HG03565 (cell line): ENCODE results near the gene INO80E.
"Not testable (repeated sequence)": the region's sequence is repeated elsewhere in the genome, so short reads cannot be mapped to it uniquely, and the experiment has no call there.

Experiments used
- ATAC-seq: cut with Tn5 transposase; IDR thresholded peaks from one replicate; pipeline ENCODE4 v1.9.1; 2021; ENCODE audit warnings: mild to moderate bottlenecking, moderate library complexity; ENCODE audit not compliant: unreplicated experiment

Gene INO80E

GRCh38 chr16:30009085-30009862, 13.2 kb downstream of the INO80E start:
- no peak for ATAC-seq

DNA sequence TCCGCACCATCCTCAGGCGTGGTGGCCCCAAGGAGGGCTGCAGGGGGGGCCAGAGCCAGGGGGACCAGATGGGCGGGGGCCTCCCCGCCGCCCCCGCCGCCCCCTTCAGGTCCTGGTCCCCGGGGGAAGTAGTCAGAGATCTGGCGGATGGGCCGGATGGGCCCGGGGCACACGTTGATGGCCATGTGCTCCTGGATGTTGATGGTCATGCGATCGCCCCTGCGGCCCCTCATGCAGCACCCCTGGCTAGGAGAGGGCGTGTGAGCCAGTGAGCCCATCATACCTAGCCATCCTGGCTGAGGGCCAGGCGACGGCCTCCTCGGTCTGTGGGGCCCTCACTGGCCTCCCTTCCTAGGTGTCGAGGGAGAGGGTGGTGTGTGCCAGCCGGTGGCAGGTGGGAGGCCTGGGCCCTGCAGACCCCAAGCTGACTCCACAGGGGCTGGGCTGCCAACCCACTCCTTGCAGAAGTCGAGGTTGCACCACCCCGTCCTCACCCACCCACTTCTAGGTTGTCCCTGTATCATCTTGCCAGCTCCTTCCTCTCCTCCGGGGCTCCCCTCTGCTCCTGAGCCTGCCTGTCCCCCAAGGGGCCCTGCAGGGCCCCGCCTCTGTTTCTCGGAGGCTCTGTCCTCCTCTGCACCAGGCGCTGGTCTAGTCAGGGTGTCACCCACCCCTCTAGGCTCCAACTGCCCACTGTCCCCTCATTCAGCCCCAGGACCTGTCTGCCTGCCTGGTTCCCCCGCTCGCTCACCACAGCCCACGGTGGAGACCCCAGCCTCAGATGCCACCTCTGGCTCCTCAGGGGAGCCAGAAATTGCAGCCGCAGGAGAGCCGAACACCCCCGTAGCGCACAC, 14.2 kb downstream of the INO80E start:
- ATAC-seq: no peak

DNA sequence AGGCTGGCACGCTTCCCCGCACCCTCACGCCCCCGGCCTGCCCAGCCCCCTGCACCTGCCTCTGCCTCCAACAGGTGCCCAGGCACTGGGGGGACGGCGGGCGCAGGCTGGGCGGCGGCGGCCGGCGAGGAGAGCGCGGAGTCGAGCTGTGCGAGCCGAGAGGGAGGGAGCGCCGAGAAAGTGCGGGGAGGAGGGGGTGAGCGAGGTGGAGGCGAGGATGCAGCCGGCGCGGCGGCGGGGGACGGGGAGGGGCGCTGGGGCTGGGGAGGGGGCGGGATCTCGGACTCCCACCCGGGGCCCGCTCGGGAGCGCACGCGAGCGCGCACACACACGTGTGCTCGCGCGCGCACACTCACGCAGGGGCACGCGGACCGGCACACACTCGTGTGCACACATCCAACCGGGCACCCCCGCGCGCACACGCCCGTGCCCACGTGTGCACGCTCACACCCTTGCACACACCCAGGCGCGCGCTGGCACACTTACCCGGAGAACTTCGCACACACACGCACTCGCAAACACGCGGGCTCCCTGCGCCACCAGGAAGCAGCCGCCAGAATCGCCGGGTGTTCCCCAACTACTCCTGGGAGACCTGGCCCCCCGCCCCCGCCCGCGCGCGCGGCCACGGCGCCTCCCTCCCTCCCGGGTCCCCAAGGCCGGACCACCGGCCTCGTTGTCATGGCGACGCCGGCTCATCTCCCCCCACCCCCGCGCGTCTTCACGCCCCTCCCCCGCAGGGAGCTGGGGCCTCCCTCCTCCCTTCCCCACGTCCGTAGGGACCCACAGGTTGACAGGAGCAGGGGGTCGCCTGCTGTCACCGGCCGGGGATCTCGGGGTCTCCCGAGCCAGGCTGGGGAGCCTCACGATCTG, 15.0 kb downstream of the INO80E start, which contains the start of gene DOC2A:
Gene DOC2A, minus strand, starts transcription at position 184 of the 870 bp plus-strand sequence. CDS start 805 bp downstream, outside the sequence.
- ATAC-seq: no peak

DNA sequence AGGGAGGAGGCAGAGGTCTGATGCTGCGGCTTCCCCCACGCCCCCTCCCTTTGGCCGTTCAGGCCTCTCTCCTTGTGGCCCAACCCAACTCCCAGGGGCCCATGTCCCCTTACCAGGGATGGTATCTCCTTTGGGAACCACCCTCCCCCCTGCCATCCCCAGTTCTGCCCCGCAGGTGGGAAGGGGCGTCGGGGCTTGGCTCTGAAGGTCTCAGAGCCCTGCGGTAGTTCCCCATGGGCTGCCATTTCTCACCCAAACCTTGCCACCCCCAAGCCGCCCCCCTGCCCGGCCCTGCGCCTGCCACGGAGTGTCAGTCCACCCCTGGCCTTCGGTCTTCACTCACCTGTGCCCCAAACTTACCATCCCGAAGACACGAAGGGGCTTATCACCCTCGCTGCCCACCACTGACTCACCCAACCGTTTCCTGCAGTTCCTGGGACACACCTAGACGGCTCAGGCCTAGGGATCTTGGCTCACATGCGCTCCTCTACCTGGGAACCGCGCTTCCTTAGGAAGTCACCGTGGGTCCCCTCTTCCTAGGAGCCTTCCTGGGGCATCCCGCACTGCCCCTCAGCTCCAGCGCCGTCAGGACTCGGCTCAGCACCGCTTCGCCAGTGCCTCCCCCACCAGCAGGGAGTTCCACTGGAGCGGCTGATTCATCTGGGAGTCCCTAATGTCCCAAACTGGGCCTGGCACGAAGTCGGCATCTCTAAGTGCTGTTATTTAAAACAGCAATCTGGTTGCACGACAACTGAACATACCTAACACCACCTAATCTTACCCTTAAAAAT, 15.9 kb downstream of the INO80E start:
- ATAC-seq: no peak

DNA sequence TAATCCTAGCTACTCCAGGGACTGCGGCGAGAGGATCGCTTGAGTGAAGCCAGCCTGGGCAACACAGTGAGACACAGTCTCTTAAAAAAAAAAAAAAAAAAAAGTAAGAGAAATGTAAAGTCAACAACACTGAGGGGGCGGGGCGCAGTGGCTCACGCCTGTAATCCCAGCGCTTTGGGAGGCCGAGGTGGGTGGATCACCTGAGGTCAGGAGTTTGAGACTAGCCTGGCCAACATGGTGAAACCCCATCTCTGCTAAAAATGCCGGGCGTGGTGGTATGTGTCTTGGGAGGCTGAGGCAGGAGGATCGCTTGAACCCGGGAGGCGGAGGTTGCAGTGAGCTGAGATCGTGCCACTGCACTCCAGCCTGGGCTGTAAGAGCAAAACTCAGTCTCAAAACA, 16.6 kb downstream of the INO80E start:
- ATAC-seq: not testable (repeated sequence)

GRCh38 chr16:30015450-30015849, 19.4 kb downstream of the INO80E start:
- not testable (repeated sequence) for ATAC-seq

DNA sequence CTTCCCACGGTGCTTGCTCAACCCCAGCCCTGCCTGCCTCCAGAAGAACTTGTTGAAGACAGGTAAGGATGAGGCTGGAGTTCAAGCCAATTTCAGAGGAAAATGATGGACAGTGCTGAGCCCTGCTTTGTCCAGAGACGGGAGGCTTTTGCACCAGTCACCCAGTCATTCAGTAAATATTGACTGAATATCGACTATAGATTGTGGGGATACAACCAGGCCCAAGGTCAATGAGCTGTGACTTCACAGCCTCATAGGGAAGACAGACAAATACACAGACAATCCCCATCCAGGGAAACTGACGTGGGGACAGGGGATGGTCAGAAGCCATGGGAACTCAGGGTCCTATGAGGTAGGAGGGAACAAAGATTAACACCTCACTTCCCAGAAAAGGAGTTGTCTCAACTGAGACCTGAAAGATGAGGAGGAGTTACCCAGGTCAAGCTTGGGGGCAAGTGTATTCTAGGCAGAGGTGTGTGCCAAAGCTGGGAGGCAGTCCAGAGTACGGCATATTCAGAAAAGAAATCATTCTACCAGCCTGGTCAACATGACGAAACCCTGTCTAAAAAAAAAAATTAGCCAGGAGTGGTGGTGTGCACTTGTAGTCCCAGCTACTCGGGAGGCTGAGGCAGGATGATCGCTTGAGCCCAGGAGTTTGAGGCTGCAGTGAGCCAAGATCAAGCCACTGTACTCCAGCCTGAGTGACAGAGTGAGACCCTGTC, 20.7 kb downstream of the INO80E start:
- no peak for ATAC-seq

DNA sequence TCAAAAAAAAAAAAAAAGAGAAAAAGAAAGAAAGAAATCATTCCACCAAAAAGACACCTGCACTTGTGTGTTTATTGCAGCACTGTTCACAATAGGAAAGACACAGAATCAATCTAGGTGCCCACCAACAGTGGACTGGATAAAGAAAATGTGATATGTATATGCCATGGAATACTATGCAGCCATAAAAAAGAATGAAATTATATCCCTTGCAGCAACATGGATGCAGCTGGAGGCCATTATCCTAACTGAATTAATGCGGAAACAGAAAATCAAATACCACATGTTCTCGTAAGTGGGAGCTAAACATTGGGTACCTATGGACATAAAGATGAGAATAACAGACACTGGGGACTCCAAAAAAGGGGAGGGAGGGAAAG, 21.2 kb downstream of the INO80E start:
- ATAC-seq: no peak

DNA sequence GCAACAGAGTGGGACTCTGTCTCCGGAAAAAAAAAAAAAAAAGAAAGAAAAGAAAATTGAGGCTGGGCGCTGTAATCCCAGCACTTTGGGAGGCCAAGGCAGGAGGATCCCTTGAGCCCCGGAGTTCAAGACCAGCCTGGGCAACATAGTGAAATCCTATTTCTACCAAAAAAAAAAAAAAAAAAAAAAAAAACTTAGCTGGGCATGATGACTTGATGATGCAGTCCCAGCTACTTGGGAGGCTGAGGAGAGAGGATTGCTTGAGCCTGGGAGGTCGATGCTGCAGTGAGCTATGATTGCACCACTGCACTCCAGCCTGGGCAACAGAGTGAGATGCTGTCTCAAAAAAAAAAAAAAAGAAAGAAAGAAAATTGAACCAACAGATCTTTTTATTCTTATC, 21.9 kb downstream of the INO80E start:
- ATAC-seq: not testable (repeated sequence)

GRCh38 chr16:30018731-30019158, 22.7 kb downstream of the INO80E start:
- no peak for ATAC-seq

- no peak for ATAC-seq
Measured at GRCh38 chr16:30022887-30023286, 26.8 kb downstream of the INO80E start, which contains the start of gene C16orf92. TSS of gene C16orf92 (plus strand) at chr16:30023198. CDS start at chr16:30023341, 143 bp downstream.

DNA sequence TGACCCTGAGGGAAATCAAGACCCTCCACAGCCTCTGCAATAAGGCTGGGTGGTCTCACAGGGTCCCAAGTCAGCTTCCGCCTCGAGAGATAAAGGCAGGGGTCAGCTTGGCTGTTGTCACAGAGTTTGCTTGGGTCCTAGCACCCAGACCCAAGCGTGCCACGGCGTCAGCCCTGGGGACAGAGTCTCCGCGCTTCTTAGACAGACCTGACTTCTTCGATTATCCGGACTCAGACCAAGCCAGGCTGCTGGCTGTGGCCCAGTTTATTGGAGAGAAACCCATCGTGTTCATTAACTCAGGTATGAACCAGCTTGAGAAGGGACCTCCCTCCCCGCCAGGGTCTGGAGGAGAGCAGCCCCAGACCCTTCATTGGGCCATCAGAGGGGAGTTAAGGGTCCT, 27.5 kb downstream of the INO80E start:
- no peak for ATAC-seq

- ATAC-seq: no peak
Measured at GRCh38 chr16:30024451-30024850, 28.4 kb downstream of the INO80E start.

- ATAC-seq: no peak
Measured at GRCh38 chr16:30025156-30025555, 29.1 kb downstream of the INO80E start.

DNA sequence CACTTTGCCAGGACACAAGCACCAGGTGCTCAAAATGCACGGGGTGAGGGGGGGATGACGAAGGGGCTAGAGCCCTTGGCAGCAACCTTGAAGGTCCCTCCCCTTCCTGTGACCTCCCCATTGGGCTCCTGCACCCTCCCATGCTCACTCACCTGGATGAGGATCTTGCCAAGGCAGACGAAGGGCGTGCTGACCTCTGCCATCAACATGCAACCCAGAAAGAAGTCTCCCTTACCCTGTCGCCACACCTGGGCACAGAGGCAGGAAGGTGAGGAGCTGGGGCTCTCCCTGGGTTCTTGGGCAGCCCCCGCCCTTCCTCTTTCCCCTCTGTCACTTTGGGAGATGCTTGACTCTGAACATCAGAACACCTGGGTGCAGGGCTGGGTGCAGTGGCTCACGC, 29.5 kb downstream of the INO80E start:
- ATAC-seq: no peak

- no peak for ATAC-seq
Measured at GRCh38 chr16:30026449-30026848, 30.4 kb downstream of the INO80E start.

DNA sequence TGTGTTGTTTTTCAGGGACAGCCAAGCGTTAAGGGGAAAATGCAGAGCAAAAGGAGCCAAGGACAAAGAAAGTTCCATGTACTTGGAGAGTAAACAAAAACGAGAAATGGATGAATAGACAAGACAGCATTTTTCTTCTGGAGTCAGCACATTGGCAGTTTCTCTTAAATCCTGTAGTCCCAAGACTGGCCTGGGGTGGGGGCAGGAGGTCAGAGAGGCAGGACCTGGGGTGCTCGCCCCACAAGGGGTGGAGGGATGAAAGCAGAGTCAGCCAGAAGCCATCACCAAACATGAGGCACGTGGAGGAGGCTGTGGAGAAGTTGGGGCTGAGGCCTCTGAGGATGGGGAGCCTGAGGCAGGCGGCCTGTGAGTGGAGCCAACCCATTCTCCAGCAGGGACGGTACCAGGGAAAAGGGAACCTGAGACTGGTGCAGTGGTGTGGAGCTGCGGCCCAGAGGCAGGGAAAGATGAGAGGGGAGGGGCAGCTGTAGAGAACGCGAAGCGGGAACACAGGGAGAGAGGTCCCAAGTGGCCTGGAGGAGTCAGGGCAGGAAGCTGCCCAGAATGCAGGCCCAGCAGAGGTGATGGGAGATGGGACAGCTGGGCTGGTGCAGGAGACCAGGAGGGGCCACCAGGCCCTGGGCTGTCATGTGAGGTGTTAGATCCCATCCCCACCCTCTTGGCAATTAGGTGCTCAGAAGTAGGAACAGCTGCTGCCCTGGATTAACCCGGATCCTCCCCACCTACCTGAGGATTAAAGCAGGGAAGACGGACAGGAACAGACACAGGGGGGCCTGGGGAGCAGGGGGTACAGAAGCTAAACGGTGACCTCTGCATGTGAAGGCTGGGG, 31.8 kb downstream of the INO80E start:
- ATAC-seq: no peak

GRCh38 chr16:30028438-30029076, 32.5 kb downstream of the INO80E start:
- no peak for ATAC-seq
